Measurements from ENCODE around the gene CACNB1. TPM values are rescaled to one million over a fixed set of nuclear protein-coding genes. Genes with fewer than 3 reads are reported as not detected.

Gene CACNB1
- total RNA-seq, 1 experiment from 2014 or later = 4.3 TPM

DNA sequence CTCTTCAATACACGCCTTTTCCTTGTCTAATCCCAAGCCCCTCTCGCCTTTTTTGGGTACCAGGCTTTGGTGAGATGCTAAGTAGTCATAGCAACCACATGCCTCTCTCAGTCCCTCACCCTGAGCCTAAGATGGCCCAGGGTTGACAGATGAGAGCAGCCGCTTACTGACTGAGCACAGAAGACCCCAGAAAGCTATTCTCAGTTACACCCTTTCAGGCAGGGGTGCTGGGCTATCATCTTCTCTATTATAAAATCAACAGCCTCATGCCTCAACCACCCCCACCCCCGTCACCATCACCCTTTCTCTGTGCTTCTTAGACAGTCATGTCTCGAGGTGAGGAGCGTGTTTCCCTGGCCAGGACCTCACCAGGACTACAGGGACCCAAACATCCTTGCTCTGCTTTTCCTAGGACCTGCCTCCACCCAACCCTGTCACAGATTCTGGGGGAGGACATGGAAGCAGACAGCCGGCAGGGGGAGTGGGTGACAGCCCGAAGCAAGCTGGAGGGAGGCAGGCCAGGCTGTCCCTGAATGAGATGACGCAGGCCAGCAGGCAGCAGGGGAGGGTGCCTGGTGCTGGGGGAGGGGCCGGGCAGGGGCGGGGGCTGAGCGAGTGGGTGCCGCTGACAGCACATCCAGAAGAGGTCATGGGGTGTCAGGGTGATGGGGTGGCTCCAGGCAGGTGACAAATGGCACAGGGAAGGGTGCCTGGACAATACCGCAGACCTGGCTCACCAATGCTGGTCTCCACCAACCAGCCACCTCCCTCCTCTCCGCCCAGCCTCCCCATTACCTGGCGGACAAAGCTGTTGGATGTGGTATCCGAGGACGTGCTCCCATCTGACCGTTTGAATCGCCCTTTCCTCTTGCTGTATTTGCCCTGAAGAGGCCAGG lies 3.1 kb downstream of the CACNB1 start:
- H4K20me1 ChIP-seq (ENCODE audit: low read length) = no peaks in the 10 kb centered on the region
- intact Hi-C loops (cut with micrococcal nuclease) = no loop called here
- ChIA-PET POLR2A (ENCODE audit: unreplicated experiment) (no interaction called here), CTCF (no interaction called here)
- TF ChIP-seq CTCF (conservative IDR thresholded peaks at IDR 0.05; ENCODE audit: low read depth, low read length) = no peak
- TF ChIP-seq EZH2 (IDR thresholded peaks at IDR 0.05; ENCODE audit: low read length, unreplicated experiment) = no peak
- no peak for TF ChIP-seq EZH2phosphoT487 (IDR thresholded peaks at IDR 0.05; ENCODE audit: borderline replicate concordance, low read length)
- no peak overlapping the region for H3K9ac ChIP-seq (ENCODE audit: low read length)
- no peaks in the 10 kb centered on the region for H3K9me3 ChIP-seq (ENCODE audit: low read length)
- peaks cover 8% of the 10 kb centered on the region; the same call in 1 of the 2 replicates for H3K4me1 ChIP-seq (ENCODE audit: insufficient read depth, low read length)
- H3K36me3 ChIP-seq (ENCODE audit: low read depth, low read length) = no peaks in the 10 kb centered on the region
- H3K79me2 ChIP-seq (ENCODE audit: low read length) = peaks cover 13% of the 10 kb centered on the region
- ATAC-seq (no peak), DNase-seq (no peak)
- H3K4me2 ChIP-seq (ENCODE audit: low read length) = no peak overlapping the region
- H2AFZ ChIP-seq (ENCODE audit: low read length) = no peak overlapping the region
- BruUV-seq (replicated peaks) = no TSS peak
- H3K9me2 ChIP-seq (replicated peaks; ENCODE audit: low read length) = no peaks in the 10 kb centered on the region
- H3K27ac ChIP-seq (ENCODE audit: low read length) = no peak overlapping the region
- H3K27me3 ChIP-seq (ENCODE audit: low read length) = no peaks in the 10 kb centered on the region
- H3K4me3 ChIP-seq (ENCODE audit: low read length) = no peak overlapping the region
- no peaks in the 10 kb centered on the region for H3F3A ChIP-seq (ENCODE audit: low read length, unreplicated experiment)

- H3K79me2 ChIP-seq (ENCODE audit: low read length) = peaks cover 13% of the 10 kb centered on the region
- ATAC-seq (no peak), DNase-seq (no peak)
- H3K4me3 ChIP-seq (ENCODE audit: low read length) = no peak overlapping the region
- ChIA-PET CTCF (no interaction called here), POLR2A (ENCODE audit: unreplicated experiment) (no interaction called here)
- H3K4me2 ChIP-seq (ENCODE audit: low read length) = no peak overlapping the region
- H3K27ac ChIP-seq (ENCODE audit: low read length) = no peak overlapping the region
- H3K9me3 ChIP-seq (ENCODE audit: low read length) = no peaks in the 10 kb centered on the region
- H3K27me3 ChIP-seq (ENCODE audit: low read length) = no peaks in the 10 kb centered on the region
- intact Hi-C loops (cut with micrococcal nuclease) = no loop called here
- TF ChIP-seq CTCF (conservative IDR thresholded peaks at IDR 0.05; ENCODE audit: low read depth, low read length) = no peak
- no peak for TF ChIP-seq EZH2 (IDR thresholded peaks at IDR 0.05; ENCODE audit: low read length, unreplicated experiment)
- no peak for TF ChIP-seq EZH2phosphoT487 (IDR thresholded peaks at IDR 0.05; ENCODE audit: borderline replicate concordance, low read length)
- H3K9ac ChIP-seq (ENCODE audit: low read length) = no peak overlapping the region
- H3K9me2 ChIP-seq (replicated peaks; ENCODE audit: low read length) = no peaks in the 10 kb centered on the region
- H4K20me1 ChIP-seq (ENCODE audit: low read length) = no peaks in the 10 kb centered on the region
- peaks cover 8% of the 10 kb centered on the region; the same call in 1 of the 2 replicates for H3K4me1 ChIP-seq (ENCODE audit: insufficient read depth, low read length)
- no peaks in the 10 kb centered on the region for H3K36me3 ChIP-seq (ENCODE audit: low read depth, low read length)
- no TSS peak for BruUV-seq (replicated peaks)
- H2AFZ ChIP-seq (ENCODE audit: low read length) = no peak overlapping the region
- no peaks in the 10 kb centered on the region for H3F3A ChIP-seq (ENCODE audit: low read length, unreplicated experiment)
These were observed 4.1 kb downstream of the CACNB1 start for GRCh38 chr17:39193346-39193745.

- Histone ChIP-seq H3K4me2 (ENCODE audit: low read length) (no peak overlapping the region), H3K4me1 (ENCODE audit: insufficient read depth, low read length) (peaks cover 5% of the 10 kb centered on the region; the same call in 1 of the 2 replicates), H3F3A (ENCODE audit: low read length, unreplicated experiment) (no peaks in the 10 kb centered on the region), H3K9me2 (replicated peaks; ENCODE audit: low read length) (no peaks in the 10 kb centered on the region), H4K20me1 (ENCODE audit: low read length) (no peaks in the 10 kb centered on the region), H3K9me3 (ENCODE audit: low read length) (no peaks in the 10 kb centered on the region), H3K27me3 (ENCODE audit: low read length) (no peaks in the 10 kb centered on the region), H3K36me3 (ENCODE audit: low read depth, low read length) (no peaks in the 10 kb centered on the region), H2AFZ (ENCODE audit: low read length) (no peak overlapping the region), H3K4me3 (ENCODE audit: low read length) (no peak overlapping the region), H3K27ac (ENCODE audit: low read length) (no peak overlapping the region), H3K79me2 (ENCODE audit: low read length) (peaks cover 13% of the 10 kb centered on the region), H3K9ac (ENCODE audit: low read length) (no peak overlapping the region)
- ChIA-PET POLR2A (ENCODE audit: unreplicated experiment) (no interaction called here), CTCF (no interaction called here)
- no TSS peak for BruUV-seq (replicated peaks)
- no peak for TF ChIP-seq EZH2phosphoT487 (IDR thresholded peaks at IDR 0.05; ENCODE audit: borderline replicate concordance, low read length)
- TF ChIP-seq EZH2 (IDR thresholded peaks at IDR 0.05; ENCODE audit: low read length, unreplicated experiment) = no peak
- no peak for TF ChIP-seq CTCF (conservative IDR thresholded peaks at IDR 0.05; ENCODE audit: low read depth, low read length)
- no peak for DNase-seq
- intact Hi-C loops (cut with micrococcal nuclease) = no loop called here
- no peak for ATAC-seq
These were observed 4.6 kb downstream of the CACNB1 start for GRCh38 chr17:39192901-39193300.

Data from PC-3 (cell line).